ENCODE measurements around the gene BAIAP2L1. TPM values are rescaled to one million over a fixed set of nuclear protein-coding genes. Genes with fewer than 3 reads are reported as not detected.

Gene BAIAP2L1
- total RNA-seq, 4 donors from 2014 or later = 39.8 to 59.8 (median 53.3) TPM

DNA sequence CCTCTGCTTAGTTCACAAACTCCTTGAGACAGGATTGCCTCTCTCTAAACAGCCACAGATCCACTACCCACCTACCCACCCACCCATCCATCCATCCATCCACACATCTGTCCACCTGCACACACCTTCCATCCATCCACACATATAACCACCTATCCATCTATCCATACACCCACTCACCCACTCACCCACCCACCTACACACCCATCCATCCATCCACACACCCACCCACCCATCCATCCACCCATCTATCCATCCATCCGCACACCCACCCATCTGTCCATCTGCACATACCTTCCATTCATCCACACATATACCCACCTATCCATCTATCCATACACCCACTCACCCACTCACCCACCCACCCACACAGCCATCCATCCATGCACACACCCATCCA, 158.5 kb downstream of the BAIAP2L1 start:
- intact Hi-C loops (cut with DNase I; ENCODE audit: low total_unique reads) (no loop called here), in situ Hi-C loops (cut with MboI; ENCODE audit: low pct_ligation_motif_present in 1 of 4, low pct_unique_long_range_greater_than_20kb in 1 of 4, low sequenced_read_pairs in 3 of 4) (no loop called here)
- Histone ChIP-seq H3K36me3 (no peaks in the 10 kb centered on the region), H3K27ac (no peak overlapping the region), H3K4me3 (no peak overlapping the region), H3K4me1 (no peaks in the 10 kb centered on the region), H3K9me3 (no peaks in the 10 kb centered on the region), H3K27me3 (no peaks in the 10 kb centered on the region)
- TF ChIP-seq POLR2A (IDR thresholded peaks at IDR 0.05) = no peak
- TF ChIP-seq EP300 (IDR thresholded peaks at IDR 0.05; ENCODE audit: low read depth) = no peak
- TF ChIP-seq, protein P1, sequence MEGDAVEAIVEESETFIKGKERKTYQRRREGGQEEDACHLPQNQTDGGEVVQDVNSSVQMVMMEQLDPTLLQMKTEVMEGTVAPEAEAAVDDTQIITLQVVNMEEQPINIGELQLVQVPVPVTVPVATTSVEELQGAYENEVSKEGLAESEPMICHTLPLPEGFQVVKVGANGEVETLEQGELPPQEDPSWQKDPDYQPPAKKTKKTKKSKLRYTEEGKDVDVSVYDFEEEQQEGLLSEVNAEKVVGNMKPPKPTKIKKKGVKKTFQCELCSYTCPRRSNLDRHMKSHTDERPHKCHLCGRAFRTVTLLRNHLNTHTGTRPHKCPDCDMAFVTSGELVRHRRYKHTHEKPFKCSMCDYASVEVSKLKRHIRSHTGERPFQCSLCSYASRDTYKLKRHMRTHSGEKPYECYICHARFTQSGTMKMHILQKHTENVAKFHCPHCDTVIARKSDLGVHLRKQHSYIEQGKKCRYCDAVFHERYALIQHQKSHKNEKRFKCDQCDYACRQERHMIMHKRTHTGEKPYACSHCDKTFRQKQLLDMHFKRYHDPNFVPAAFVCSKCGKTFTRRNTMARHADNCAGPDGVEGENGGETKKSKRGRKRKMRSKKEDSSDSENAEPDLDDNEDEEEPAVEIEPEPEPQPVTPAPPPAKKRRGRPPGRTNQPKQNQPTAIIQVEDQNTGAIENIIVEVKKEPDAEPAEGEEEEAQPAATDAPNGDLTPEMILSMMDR (IDR thresholded peaks at IDR 0.05) = no peak
- no peak for TF ChIP-seq POLR2AphosphoS5 (IDR thresholded peaks at IDR 0.05)
- no peak for DNase-seq
- 71 to 91% methylated on average over 1 of the region's 1 CpG for WGBS, 2 donors (ENCODE audit: low coverage in 1 of 2)

DNA sequence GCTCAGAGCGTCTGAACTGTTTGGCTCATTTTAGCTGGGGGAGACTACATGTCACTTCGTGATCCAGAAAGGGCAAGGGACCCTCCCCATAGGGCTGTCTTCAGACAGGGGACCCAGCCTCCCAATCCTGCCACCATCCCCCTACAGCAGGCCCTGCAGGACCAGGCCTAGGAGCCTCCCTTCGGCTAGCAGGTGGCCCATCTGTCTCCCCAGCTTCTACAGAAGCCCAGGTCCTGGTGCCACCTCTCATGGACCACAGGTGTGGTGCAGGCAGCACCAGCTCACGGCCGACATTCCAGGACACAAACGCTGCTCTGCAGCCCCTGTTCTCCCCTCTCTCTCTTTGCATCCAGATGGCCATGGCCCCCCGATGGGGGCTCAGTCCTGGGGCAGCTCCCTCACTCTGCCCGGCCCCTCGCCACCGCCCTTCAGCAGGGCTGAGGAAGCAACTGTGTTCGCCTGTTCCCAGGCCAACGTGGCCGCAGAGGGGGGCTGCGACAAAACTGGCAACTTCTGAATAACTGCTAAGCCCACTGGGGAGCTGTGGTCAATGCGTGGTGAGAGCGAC, 159.1 kb downstream of the BAIAP2L1 start:
- intact Hi-C loops (cut with DNase I; ENCODE audit: low total_unique reads) (no loop called here), in situ Hi-C loops (cut with MboI; ENCODE audit: low pct_ligation_motif_present in 1 of 4, low pct_unique_long_range_greater_than_20kb in 1 of 4, low sequenced_read_pairs in 3 of 4) (no loop called here)
- no peaks in the 10 kb centered on the region for H3K36me3 ChIP-seq
- no peak for DNase-seq
- TF ChIP-seq EP300 (IDR thresholded peaks at IDR 0.05; ENCODE audit: low read depth) (no peak), POLR2A (IDR thresholded peaks at IDR 0.05) (no peak), POLR2AphosphoS5 (IDR thresholded peaks at IDR 0.05) (no peak)
- TF ChIP-seq, protein P1 (IDR thresholded peaks at IDR 0.05) = no peak
- H3K9me3 ChIP-seq = no peaks in the 10 kb centered on the region
- H3K27ac ChIP-seq = no peak overlapping the region
- no peaks in the 10 kb centered on the region for H3K4me1 ChIP-seq
- no peaks in the 10 kb centered on the region for H3K27me3 ChIP-seq
- WGBS, 2 donors (ENCODE audit: low coverage in 1 of 2) = 87% methylated on average over 16 of the region's 16 CpGs; no CpG with 5 or more reads in 1 of the 2 donors
- no peak overlapping the region for H3K4me3 ChIP-seq

Other genes starting within 250 kb of the BAIAP2L1 start
- gene BHLHA15, start 189.7 kb downstream of the BAIAP2L1 start, total RNA-seq = 1 to 10 TPM in 2 of 4 donors, not detected in 2; 2.0 to 7.3 TPM
- gene TECPR1, start 148.9 kb downstream of the BAIAP2L1 start, total RNA-seq = 10 to 100 TPM; 23.1 to 43.0 (median 28.8) TPM
- gene BRI3, start 119.4 kb downstream of the BAIAP2L1 start, total RNA-seq = 10 to 100 TPM in 3 of 4 donors, 1 to 10 TPM in 1; 9.8 to 87.5 (median 51.5) TPM
- 10 to 100 TPM in 1 of 4 donors, 1 to 10 TPM in 3; 3.4 to 11.5 (median 6.3) TPM for gene NPTX2, start 216.2 kb upstream of the BAIAP2L1 start, total RNA-seq

Data from transverse colon (tissue), 4 donors.